Mesothelial cell of epicardium (in vitro differentiated cells): ENCODE data around the gene SPEG. TPM values are rescaled to one million over a fixed set of nuclear protein-coding genes. Genes with fewer than 3 reads are reported as not detected.

Source experiments
- DNase-seq, 2 experiments: peaks; one replicate each; pipeline ENCODE4 v3.0.0; 2021; ENCODE audit warnings: low spot score in 2 of 2; ENCODE audit not compliant: unreplicated experiment in 2 of 2
- H3K27ac Mint-ChIP-seq: 2 replicates; pipeline ENCODE4 v1.8.0; 2021; ENCODE audit warnings: mixed read lengths
- H3K27me3 Mint-ChIP-seq: 2 replicates; pipeline ENCODE4 v1.8.0; 2021; ENCODE audit warnings: low read depth, mixed read lengths
- H3K36me3 Mint-ChIP-seq: 2 replicates; pipeline ENCODE4 v1.8.0; 2021; ENCODE audit warnings: mixed read lengths
- H3K4me1 Mint-ChIP-seq: 2 replicates; pipeline ENCODE4 v1.8.0; 2021; ENCODE audit warnings: mixed read lengths
- H3K4me3 Mint-ChIP-seq: 2 replicates; pipeline ENCODE4 v1.8.0; 2021; ENCODE audit warnings: mild to moderate bottlenecking, moderate library complexity, mixed read lengths
- H3K9me3 Mint-ChIP-seq: 2 replicates; pipeline ENCODE4 v1.8.0; 2021; ENCODE audit warnings: mixed read lengths
- CTCF ChIP-seq: fragments of 200-600 bp; sonication (generic); IDR thresholded peaks from one replicate; pipeline ENCODE4 v1.5.0; 2021; ENCODE audit warnings: antibody characterized with exemption; ENCODE audit not compliant: unreplicated experiment
- total RNA-seq: library from RNA; stranded (reverse); gene quantifications from 3 replicates; pipeline ENCODE4 v1.2.1, GENCODE V29; 2021

SPEG gene
- total RNA-seq, 1 donor from 2014 or later, result 97.7 TPM

- Mint-ChIP-seq H3K27ac (no peak overlapping the region), H3K4me3 (no peak overlapping the region), H3K27me3 (no peaks in the 10 kb centered on the region), H3K9me3 (no peaks in the 10 kb centered on the region), H3K4me1 (peaks cover 38% of the 10 kb centered on the region), H3K36me3 (no peaks in the 10 kb centered on the region)
- TF ChIP-seq CTCF, result no peak
- no peak for DNase-seq
Measured at GRCh38 chr2:219398721-219399363, 35.8 kb upstream of the SPEG start.

GRCh38 chr2:219399716-219400478 lies 34.7 kb upstream of the SPEG start:
- no peak for DNase-seq
- TF ChIP-seq CTCF, result no peak
- Mint-ChIP-seq H3K4me3 (no peak overlapping the region), H3K27me3 (no peaks in the 10 kb centered on the region), H3K36me3 (no peaks in the 10 kb centered on the region), H3K4me1 (peaks cover 45% of the 10 kb centered on the region), H3K9me3 (no peaks in the 10 kb centered on the region), H3K27ac (no peak overlapping the region)

GRCh38 chr2:219400562-219400961 lies 34.1 kb upstream of the SPEG start:
- no peaks in the 10 kb centered on the region for H3K27me3 Mint-ChIP-seq
- no peak for TF ChIP-seq CTCF
- H3K9me3 Mint-ChIP-seq, result no peaks in the 10 kb centered on the region
- peak in 1 of 2 experiments; percentile 51 for DNase-seq
- H3K36me3 Mint-ChIP-seq, result no peaks in the 10 kb centered on the region
- H3K27ac Mint-ChIP-seq, result peak overlapping the region; percentile 17
- H3K4me1 Mint-ChIP-seq, result peaks cover 48% of the 10 kb centered on the region
- no peak overlapping the region for H3K4me3 Mint-ChIP-seq

- H3K36me3 Mint-ChIP-seq, result no peaks in the 10 kb centered on the region
- no peaks in the 10 kb centered on the region for H3K27me3 Mint-ChIP-seq
- H3K4me1 Mint-ChIP-seq, result peaks cover 48% of the 10 kb centered on the region
- DNase-seq, result no peak
- H3K27ac Mint-ChIP-seq, result no peak overlapping the region
- H3K4me3 Mint-ChIP-seq, result no peak overlapping the region
- TF ChIP-seq CTCF, result no peak
- no peaks in the 10 kb centered on the region for H3K9me3 Mint-ChIP-seq
Measured at GRCh38 chr2:219401606-219402005, 33.0 kb upstream of the SPEG start.

- Mint-ChIP-seq H3K36me3 (no peaks in the 10 kb centered on the region), H3K9me3 (no peaks in the 10 kb centered on the region), H3K27ac (peak overlapping the region; percentile 6), H3K4me1 (peaks cover 53% of the 10 kb centered on the region), H3K4me3 (no peak overlapping the region), H3K27me3 (no peaks in the 10 kb centered on the region)
- peak; percentile 80 for TF ChIP-seq CTCF
- peak in 1 of 2 experiments; percentile 75 for DNase-seq
Measured at GRCh38 chr2:219402665-219403515, 31.8 kb upstream of the SPEG start.
